Jurkat, Clone E6-1 (cell line): Measurements from ENCODE around the gene EGLN3. TPM values are rescaled to one million over a fixed set of nuclear protein-coding genes. Genes with fewer than 3 reads are reported as not detected.
"Not testable (repeated sequence)": the region's sequence is repeated elsewhere in the genome, so short reads cannot be mapped to it uniquely, and the experiment has no call there.

ENCODE experiments used
- DNase-seq: peaks from one replicate; pipeline ENCODE4 v3.0.0-alpha.2; 2011; ENCODE audit warnings: low read depth, low spot score
- H3K4me3 ChIP-seq: 2 replicates; pipeline ENCODE4 v1.5.1; 2011; ENCODE audit warnings: mild to moderate bottlenecking, low read length, control low read depth, moderate library complexity
- polyA plus RNA-seq: library from polyadenylated mRNA; unstranded; fragments of >200 nt; gene quantifications from one replicate; pipeline ENCODE4 v1.2.1, GENCODE V29; 2012; ENCODE audit warnings: missing spikeins; ENCODE audit not compliant: insufficient read length, insufficient read depth

Gene EGLN3
- 2.9 TPM for polyA plus RNA-seq

GRCh38 chr14:33950320-33951182, at the start of gene EGLN3:
EGLN3 (minus strand) TSS chr14:33951074; CDS start chr14:33950752, 322 bp downstream.
- no peak for DNase-seq
- peak within 1 kb of the TSS; percentile 62 for H3K4me3 ChIP-seq

- H3K4me3 ChIP-seq = no peak overlapping the region
- no peak for DNase-seq
Measured at GRCh38 chr14:34000396-34000795, 49.5 kb upstream of the EGLN3 start.

- no peak overlapping the region for H3K4me3 ChIP-seq
- no peak for DNase-seq
Measured at GRCh38 chr14:33999771-34000291, 49.0 kb upstream of the EGLN3 start.

GRCh38 chr14:33997611-33998010, 46.7 kb upstream of the EGLN3 start:
- no peak overlapping the region for H3K4me3 ChIP-seq
- no peak for DNase-seq

- H3K4me3 ChIP-seq = no peak overlapping the region
- DNase-seq = no peak
Measured at GRCh38 chr14:33996462-33996861, 45.6 kb upstream of the EGLN3 start.

- H3K4me3 ChIP-seq = no peak overlapping the region
- DNase-seq = no peak
Measured at GRCh38 chr14:33993246-33993645, 42.4 kb upstream of the EGLN3 start.

- no peak for DNase-seq
- no peak overlapping the region for H3K4me3 ChIP-seq
Measured at GRCh38 chr14:33992274-33993007, 41.6 kb upstream of the EGLN3 start.

- no peak for DNase-seq
- no peak overlapping the region for H3K4me3 ChIP-seq
Measured at GRCh38 chr14:33990790-33991189, 39.9 kb upstream of the EGLN3 start.

GRCh38 chr14:33987565-33988080, 36.7 kb upstream of the EGLN3 start:
- no peak for DNase-seq
- H3K4me3 ChIP-seq = no peak overlapping the region

GRCh38 chr14:33986804-33987203, 35.9 kb upstream of the EGLN3 start:
- no peak overlapping the region for H3K4me3 ChIP-seq
- no peak for DNase-seq

- no peak for DNase-seq
Measured at GRCh38 chr14:33985242-33985641, 34.4 kb upstream of the EGLN3 start.

GRCh38 chr14:33979613-33980276, 28.9 kb upstream of the EGLN3 start:
- H3K4me3 ChIP-seq = no peak overlapping the region
- DNase-seq = no peak

More at GRCh38 chr14:33985242-33985641, 34.4 kb upstream of the EGLN3 start:
- no peak overlapping the region for H3K4me3 ChIP-seq

GRCh38 chr14:33978892-33979612, 28.2 kb upstream of the EGLN3 start:
- DNase-seq = no peak
- no peak overlapping the region for H3K4me3 ChIP-seq

GRCh38 chr14:33972583-33973081, 21.8 kb upstream of the EGLN3 start:
- no peak for DNase-seq
- no peak overlapping the region for H3K4me3 ChIP-seq

GRCh38 chr14:33969846-33970245, 19.0 kb upstream of the EGLN3 start:
- not testable (repeated sequence) for H3K4me3 ChIP-seq, DNase-seq

GRCh38 chr14:33968722-33969121, 17.8 kb upstream of the EGLN3 start:
- H3K4me3 ChIP-seq = no peak overlapping the region
- no peak for DNase-seq

- DNase-seq = no peak
- no peak overlapping the region for H3K4me3 ChIP-seq
Measured at GRCh38 chr14:33967138-33967537, 16.3 kb upstream of the EGLN3 start.

- H3K4me3 ChIP-seq = no peak overlapping the region
- no peak for DNase-seq
Measured at GRCh38 chr14:33966276-33966675, 15.4 kb upstream of the EGLN3 start.
